Fibroblast of upper back skin (primary cell): ENCODE data around the gene CD151.
A peak's percentile ranks its signal among the peaks of the same experiment; 100 is the strongest.

ENCODE experiments used
- DNase-seq: peaks from one replicate; pipeline ENCODE4 v3.0.0-alpha.2; 2013

CD151 gene

GRCh38 chr11:832529-833113 is at the start of gene CD151:
Gene CD151, plus strand, starts transcription at chr11:832952. Its CDS starts 3,118 bp downstream, at chr11:836070.
- peak; percentile 52 for DNase-seq

GRCh38 chr11:783581-784015 is 49.2 kb upstream of the CD151 start:
- peak; percentile 81 for DNase-seq

- DNase-seq: no peak
These were observed 46.3 kb upstream of the CD151 start for GRCh38 chr11:786235-787083.

- DNase-seq: no peak
These were observed 45.6 kb upstream of the CD151 start for GRCh38 chr11:787084-787675.

- no peak for DNase-seq
These were observed 44.6 kb upstream of the CD151 start for GRCh38 chr11:788009-788640.

- no peak for DNase-seq
These were observed 43.5 kb upstream of the CD151 start for GRCh38 chr11:788953-789940.

GRCh38 chr11:789943-790342 is 42.8 kb upstream of the CD151 start, which contains the start of gene CEND1:
Gene CEND1, minus strand, starts transcription at chr11:790090. Its CDS starts 1,514 bp downstream, at chr11:788576.
- DNase-seq: peak; percentile 39

- no peak for DNase-seq
These were observed 41.8 kb upstream of the CD151 start for GRCh38 chr11:790721-791564.

- DNase-seq: no peak
These were observed 40.9 kb upstream of the CD151 start for GRCh38 chr11:791658-792534.

- no peak for DNase-seq
These were observed 40.3 kb upstream of the CD151 start for GRCh38 chr11:792535-792821.

GRCh38 chr11:792873-793272 is 39.9 kb upstream of the CD151 start:
- no peak for DNase-seq

- no peak for DNase-seq
These were observed 39.2 kb upstream of the CD151 start for GRCh38 chr11:793556-793955.

GRCh38 chr11:794013-794765 is 38.6 kb upstream of the CD151 start:
- DNase-seq: no peak

- no peak for DNase-seq
These were observed 37.8 kb upstream of the CD151 start for GRCh38 chr11:794766-795633.

- DNase-seq: peak; percentile 82
These were observed 36.9 kb upstream of the CD151 start for GRCh38 chr11:795634-796564.

- no peak for DNase-seq
These were observed 36.0 kb upstream of the CD151 start for GRCh38 chr11:796565-797295.
